ENCODE results near the gene SDHB. TPM values are rescaled to one million over a fixed set of nuclear protein-coding genes. Genes with fewer than 3 reads are reported as not detected.

SDHB gene
- total and polyA plus RNA-seq, 2 of the 8 experiments (the other 6 are each of a cell fraction or from before 2014, with no cell fraction given): 84.0 to 98.7 TPM

GRCh38 chr1:16975838-16976237, 78.0 kb downstream of the SDHB start:
- ChIA-PET POLR2A (ENCODE audit: partially characterized antibody) (interaction anchor here (0.7 to 2.3 kb wide), 12 partner anchors 8 to 52 kb away, joined by 3 to 15 read pairs (median 5); partner anchors contain the start of gene ATP13A2), CTCF (ENCODE audit: partially characterized antibody) (interaction anchor here (0.6 to 2.3 kb wide), 14 partner anchors 9 to 449 kb away, joined by 3 to 23 read pairs (median 4); no protein-coding TSS in a partner anchor)
- H3K79me2 ChIP-seq (ENCODE audit: control insufficient read depth in 1 of 2, insufficient read depth in 2 of 2, low read length in 2 of 2): peaks cover 0 to 27% of the 10 kb centered on the region in 2 experiments; a peak in 2 of 4 replicates
- H3K23me2 ChIP-seq (ENCODE audit: low read depth, low read length): peaks cover 8% of the 10 kb centered on the region
- FAIRE-seq: no peak
- no peak overlapping the region for H2BK120ac ChIP-seq (replicated peaks; ENCODE audit: low read depth, low read length)
- no peak overlapping the region for H3K56ac ChIP-seq (replicated peaks; ENCODE audit: insufficient read length, low read depth, low read length)
- H3K36me3 ChIP-seq (ENCODE audit: control insufficient read depth in 2 of 4, insufficient read depth in 4 of 4, low read length in 3 of 4): peaks cover 9 to 35% (median 22%) of the 10 kb centered on the region in 4 experiments
- H3K4me2 ChIP-seq (ENCODE audit: insufficient read depth in 1 of 2, low read depth in 2 of 2, low read length in 2 of 2): no peak overlapping the region
- no peak overlapping the region for H3K4ac ChIP-seq (replicated peaks; ENCODE audit: insufficient read length, low read depth, low read length)
- no peak overlapping the region for H3K23ac ChIP-seq (ENCODE audit: insufficient read length)
- H3K9ac ChIP-seq (replicated peaks in 1 of 4; ENCODE audit: extremely low read depth in 1 of 4, low read depth in 3 of 4, low read length in 3 of 4): no peak overlapping the region
- H2BK20ac ChIP-seq (ENCODE audit: low read length): no peak overlapping the region
- peaks cover 0 to 29% (median 17%) of the 10 kb centered on the region in 4 experiments; a peak in 6 of 7 replicates for H3K4me1 ChIP-seq (replicated peaks in 1 of 4; ENCODE audit: control insufficient read depth in 3 of 4, insufficient read depth in 4 of 4, low read length in 3 of 4)
- H3K79me1 ChIP-seq (ENCODE audit: low read depth, low read length): peaks cover 12% of the 10 kb centered on the region
- H3K27ac ChIP-seq (ENCODE audit: low read depth, low read length): no peak overlapping the region
- H2AK5ac ChIP-seq (ENCODE audit: low read depth, low read length): no peak overlapping the region
- no peak overlapping the region for H2BK15ac ChIP-seq (ENCODE audit: low read length)
- 0 out of 2 replicates have a peak overlapping the region, but pooled peaks have one; percentile 16 for H2BK5ac ChIP-seq (ENCODE audit: low read depth, low read length)
- 0 out of 7 replicates have a peak, but pooled peaks cover 0 to 1% (median 0%) of the 10 kb centered on the region in 4 experiments for H3K27me3 ChIP-seq (replicated peaks in 1 of 4; ENCODE audit: control insufficient read depth in 3 of 4, extremely low read depth in 1 of 4, insufficient read depth in 3 of 4, low read length in 3 of 4)
- no peak overlapping the region for H3K4me3 ChIP-seq (ENCODE audit: extremely low read depth in 1 of 4, insufficient read depth in 2 of 4, low read depth in 3 of 4, low read length in 4 of 4)
- H4K91ac ChIP-seq (replicated peaks; ENCODE audit: insufficient read length, low read length): no peak overlapping the region
- peaks cover 13 to 31% of the 10 kb centered on the region in 2 experiments for H4K20me1 ChIP-seq (replicated peaks in 1 of 2; ENCODE audit: control insufficient read depth in 1 of 2, insufficient read depth in 2 of 2, low read length in 2 of 2)
- WGBS, 2 experiments (ENCODE audit: extremely low coverage in 1 of 2, insufficient coverage in 1 of 2, insufficient read length in 1 of 2, insufficient replicate concordance in 2 of 2, low coverage in 1 of 2, low lambda C conversion rate in 2 of 2, missing lambda C conversion rate in 1 of 2): 89% methylated on average over 14 of the region's 14 CpGs; no CpG with 5 or more reads in 1 of the 2 experiments
- TF ChIP-seq SP4 (IDR thresholded peaks at IDR 0.05; ENCODE audit: low read length) (no peak), JUND (IDR thresholded peaks at IDR 0.05; ENCODE audit: low read length) (no peak), RAD21 (IDR thresholded peaks at IDR 0.05 in 1 of 2, conservative IDR thresholded peaks at IDR 0.05 in 1 of 2; ENCODE audit: low read depth in 2 of 2, low read length in 2 of 2) (no peak), PHF8 (conservative IDR thresholded peaks at IDR 0.05; ENCODE audit: low read depth, low read length) (no peak), TCF12 (IDR thresholded peaks at IDR 0.05; ENCODE audit: low read depth, low read length) (no peak), TAF7 (optimal IDR thresholded peaks at IDR 0.05; ENCODE audit: borderline replicate concordance, low read depth, low read length) (no peak), HDAC2 (IDR thresholded peaks at IDR 0.05; ENCODE audit: borderline replicate concordance in 1 of 2, low read depth in 2 of 2, low read length in 2 of 2) (no peak), CTCF (IDR thresholded peaks at IDR 0.05; ENCODE audit: control extremely low read depth in 1 of 3, insufficient read depth in 1 of 3, low read depth in 1 of 3, low read length in 3 of 3) (no peak)
- no peak overlapping the region for H2AFZ ChIP-seq (ENCODE audit: low read length)
- H4K8ac ChIP-seq (ENCODE audit: extremely low read depth, insufficient read depth, low read length): peak overlapping the region; percentile 45; the same call in 1 of the 2 replicates
- no peak overlapping the region for H3K14ac ChIP-seq (ENCODE audit: insufficient read length)
- no peak overlapping the region for H2BK12ac ChIP-seq (ENCODE audit: low read depth, low read length)
- DNase-seq (ENCODE audit: low read depth in 1 of 2, low spot score in 2 of 2): no peak
- no peaks in the 10 kb centered on the region for H3K9me3 ChIP-seq (ENCODE audit: insufficient read depth in 2 of 2, low read depth in 1 of 2, low read length in 1 of 2)
- H3K18ac ChIP-seq (ENCODE audit: extremely low read depth, low read length): no peak overlapping the region
- no peak overlapping the region for H4K5ac ChIP-seq (ENCODE audit: insufficient read length, low read depth, low read length)
